HG03064 (cell line): Measurements from ENCODE around the gene SLC22A31.

Source experiments
- ATAC-seq: cut with Tn5 transposase; IDR thresholded peaks from one replicate; pipeline ENCODE4 v1.9.1; 2021; ENCODE audit warnings: low read depth; ENCODE audit not compliant: unreplicated experiment

The SLC22A31 gene

DNA sequence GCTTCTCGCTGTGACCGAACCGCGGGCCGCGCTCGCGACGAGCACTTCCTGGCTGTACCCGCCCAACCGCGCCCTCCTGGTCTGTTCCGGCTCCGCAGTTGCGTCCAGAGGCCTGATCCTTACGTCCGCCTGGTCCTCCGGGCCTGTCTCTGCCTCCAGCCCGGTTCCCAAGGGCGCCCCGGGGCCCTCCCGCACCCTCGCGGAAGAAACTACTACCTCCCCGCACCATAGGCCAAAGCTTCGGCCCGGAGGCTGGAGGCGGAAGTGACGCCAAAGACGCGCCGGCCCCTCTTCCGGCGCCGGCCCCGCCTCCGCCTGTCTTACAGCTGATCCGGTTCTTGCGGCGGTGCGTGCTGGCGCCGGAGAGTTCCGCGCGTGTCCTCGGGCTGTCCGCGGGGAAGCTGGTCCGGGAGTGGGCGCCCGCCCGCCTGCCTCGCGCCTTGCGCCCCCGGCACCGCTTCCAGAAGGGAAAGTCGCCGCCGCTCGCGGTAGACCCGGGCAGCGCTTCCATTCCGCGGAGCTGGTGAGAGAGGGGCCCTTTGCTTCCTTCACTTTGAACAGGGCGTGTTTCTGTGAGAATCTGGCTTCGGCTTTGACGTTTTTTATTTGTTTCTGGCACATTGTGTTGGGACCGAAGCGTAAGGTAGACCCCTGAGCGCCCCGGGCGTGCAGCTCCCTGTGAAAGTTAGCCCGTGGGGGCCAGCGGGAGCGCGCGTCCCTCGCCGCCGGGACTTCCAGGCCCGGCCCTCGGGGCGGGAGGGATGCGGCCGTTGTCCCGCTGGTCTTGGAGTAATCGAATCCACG is 17.3 kb upstream of the SLC22A31 start, which contains the start of gene ZNF778:
Gene ZNF778, plus strand, starts transcription at position 316 of the 804 bp plus-strand sequence. CDS start 3,425 bp downstream, outside the sequence.
- ATAC-seq: peak; percentile 84

DNA sequence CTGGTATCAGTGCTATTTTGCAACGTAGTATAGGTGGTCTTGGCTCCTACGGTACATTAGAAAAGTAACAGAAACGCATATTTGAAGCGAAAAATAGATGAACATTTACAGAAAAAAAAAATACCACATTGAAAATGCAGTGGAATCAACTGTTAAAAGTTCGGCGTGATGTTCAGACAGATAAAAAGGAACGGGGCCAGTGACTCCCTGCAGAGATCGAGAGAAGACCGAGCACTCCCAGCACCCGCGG is 16.7 kb upstream of the SLC22A31 start:
- ATAC-seq: no peak

- ATAC-seq: no peak
Observed at GRCh38 chr16:89216315-89217137, 16.2 kb upstream of the SLC22A31 start.

DNA sequence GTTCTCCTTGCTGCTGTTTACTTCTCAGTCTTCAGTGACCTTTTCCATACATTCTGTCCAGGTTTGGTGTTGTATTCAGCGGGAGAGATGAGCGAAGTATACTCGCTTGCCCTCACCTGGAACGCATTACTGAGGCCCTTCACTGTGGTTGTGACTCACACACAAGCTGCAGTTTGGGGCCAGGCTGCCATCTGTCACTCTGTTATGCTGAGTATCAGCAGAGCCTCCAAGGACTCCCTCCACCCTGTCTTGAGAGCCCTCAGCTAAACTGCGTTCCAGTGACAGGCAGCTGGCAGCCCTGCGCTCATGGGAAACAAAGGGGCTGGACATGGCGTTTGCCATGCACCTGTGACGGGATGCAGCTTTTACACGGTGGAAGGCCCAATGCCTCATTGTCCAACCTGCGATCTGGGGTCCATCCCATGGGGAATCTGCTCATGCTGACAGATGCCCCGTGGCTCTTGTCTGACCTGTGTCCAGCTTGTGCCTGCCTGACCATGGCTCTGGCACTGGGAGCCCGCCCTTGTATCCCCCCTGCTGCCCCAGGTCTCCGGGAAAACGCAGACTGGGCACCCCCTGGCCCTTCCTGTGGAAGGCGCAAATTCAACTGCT is 10.7 kb upstream of the SLC22A31 start:
- ATAC-seq: no peak

- no peak for ATAC-seq
Observed at GRCh38 chr16:89210165-89210903, 10.0 kb upstream of the SLC22A31 start.

- ATAC-seq: no peak
Observed at GRCh38 chr16:89209522-89210044, 9.2 kb upstream of the SLC22A31 start.

GRCh38 chr16:89207993-89208392 is 7.7 kb upstream of the SLC22A31 start:
- ATAC-seq: no peak

DNA sequence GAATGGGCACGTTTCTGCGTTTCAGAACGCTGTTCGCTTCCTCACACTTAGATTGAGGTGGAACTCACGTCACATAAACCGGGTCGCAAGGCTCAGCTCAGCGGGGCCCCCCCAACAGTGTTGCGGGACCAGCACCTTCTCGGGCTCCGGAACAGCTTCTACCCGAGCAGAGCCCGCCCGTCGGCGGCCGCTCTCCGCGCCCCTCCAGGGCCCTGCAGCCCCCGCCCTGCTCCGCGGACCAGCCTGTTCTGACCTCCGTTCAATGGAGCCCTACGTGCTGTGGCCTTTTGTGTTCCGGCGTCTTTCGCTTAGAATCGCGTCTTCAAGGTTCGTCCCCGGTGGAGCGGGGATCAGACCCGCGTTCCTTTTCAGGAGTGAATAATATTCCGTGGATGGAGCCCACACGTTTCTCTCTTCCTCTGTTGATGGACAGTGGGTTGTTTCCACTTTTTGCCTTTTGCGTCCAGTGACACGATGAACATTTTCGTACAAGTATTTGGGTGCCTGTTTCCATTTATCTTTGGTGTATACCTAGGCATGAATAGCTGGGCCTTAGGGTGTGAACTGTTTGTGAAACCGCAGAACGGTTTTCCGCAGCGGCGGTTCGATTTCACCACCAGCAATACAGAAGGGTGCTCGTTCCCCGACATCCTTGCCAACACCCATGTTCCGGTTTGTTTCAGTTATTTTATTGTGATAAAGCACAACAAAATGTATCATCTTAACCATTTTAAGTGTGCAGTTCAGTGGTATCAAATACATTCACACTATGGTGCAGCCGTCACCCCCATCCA is 2.3 kb upstream of the SLC22A31 start:
- ATAC-seq: no peak

DNA sequence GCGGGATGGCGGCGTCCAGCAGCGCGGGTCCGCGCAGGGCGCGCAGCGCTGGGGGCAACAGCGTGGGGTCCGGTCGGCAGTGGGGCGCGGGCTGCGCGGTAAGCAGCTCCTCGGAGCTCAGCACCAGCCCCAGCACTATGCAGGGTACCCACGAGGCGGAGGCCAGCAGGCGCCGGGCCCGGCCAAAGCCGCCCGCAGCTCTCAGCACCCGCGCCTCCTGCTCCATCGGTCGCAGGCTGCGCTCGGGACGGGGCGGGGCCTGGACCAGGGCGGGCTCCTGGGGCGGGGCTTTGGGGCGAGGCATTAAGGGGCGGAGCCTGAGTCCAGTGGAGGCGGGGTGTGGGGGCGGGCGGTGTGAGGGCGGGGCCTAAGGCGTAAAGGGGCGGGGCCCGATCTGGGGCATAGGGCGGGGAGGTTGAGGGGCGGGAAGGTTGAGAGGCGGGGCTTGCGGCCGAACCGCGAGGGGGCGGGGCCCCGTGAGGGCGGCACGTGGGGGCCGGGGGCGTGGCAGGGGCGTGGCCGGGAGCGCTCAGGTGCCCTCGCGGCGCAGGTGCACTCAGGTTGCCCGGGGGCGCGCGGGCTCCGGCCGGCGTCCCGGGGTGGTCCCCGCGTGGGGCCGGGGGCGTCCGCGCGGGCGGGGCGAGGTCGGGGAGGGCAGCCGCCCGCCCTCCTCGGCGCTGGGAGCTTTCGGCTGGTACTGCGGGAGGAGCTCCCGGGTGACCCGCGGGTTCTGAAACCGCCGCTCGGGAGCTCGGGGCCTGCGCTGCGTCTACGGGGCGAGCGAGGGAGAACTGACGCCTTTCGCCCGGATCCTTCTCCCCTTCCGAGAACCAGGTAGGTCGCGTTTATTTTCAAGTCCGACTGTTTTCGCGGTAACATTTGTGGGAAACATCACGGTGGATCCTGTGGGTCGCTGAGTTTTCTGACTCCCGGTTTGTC is 1.4 kb upstream of the SLC22A31 start:
- peak; percentile 58 for ATAC-seq

DNA sequence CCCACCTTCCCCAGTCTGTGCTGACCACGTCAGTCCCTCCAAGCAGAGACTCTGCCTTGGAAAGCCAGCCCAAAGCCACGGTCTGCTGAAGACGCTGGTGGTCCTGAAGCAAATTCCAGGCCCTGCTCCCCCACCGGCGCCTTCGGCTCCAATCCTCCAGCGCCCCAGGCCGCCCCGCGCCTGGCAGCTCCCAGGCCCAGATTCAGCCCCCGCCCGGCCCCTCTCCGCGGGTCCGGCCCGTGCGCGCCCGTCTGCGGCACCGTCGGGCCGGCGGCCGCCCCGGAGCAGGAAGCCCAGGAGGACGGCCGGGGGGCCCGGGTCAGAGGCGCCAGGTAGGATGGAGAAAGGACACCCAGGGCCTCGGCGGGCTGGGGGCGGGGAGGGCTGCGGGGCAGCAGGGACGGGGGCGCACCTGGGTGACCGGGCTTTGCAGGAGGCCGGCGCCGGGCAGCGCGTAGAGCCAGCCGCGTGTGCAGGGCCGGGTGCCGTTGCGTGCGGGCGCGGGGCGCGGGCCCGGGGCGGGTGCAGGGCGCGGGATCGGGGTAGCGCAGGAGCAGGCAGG is 594 bp upstream of the SLC22A31 start:
- ATAC-seq: no peak

DNA sequence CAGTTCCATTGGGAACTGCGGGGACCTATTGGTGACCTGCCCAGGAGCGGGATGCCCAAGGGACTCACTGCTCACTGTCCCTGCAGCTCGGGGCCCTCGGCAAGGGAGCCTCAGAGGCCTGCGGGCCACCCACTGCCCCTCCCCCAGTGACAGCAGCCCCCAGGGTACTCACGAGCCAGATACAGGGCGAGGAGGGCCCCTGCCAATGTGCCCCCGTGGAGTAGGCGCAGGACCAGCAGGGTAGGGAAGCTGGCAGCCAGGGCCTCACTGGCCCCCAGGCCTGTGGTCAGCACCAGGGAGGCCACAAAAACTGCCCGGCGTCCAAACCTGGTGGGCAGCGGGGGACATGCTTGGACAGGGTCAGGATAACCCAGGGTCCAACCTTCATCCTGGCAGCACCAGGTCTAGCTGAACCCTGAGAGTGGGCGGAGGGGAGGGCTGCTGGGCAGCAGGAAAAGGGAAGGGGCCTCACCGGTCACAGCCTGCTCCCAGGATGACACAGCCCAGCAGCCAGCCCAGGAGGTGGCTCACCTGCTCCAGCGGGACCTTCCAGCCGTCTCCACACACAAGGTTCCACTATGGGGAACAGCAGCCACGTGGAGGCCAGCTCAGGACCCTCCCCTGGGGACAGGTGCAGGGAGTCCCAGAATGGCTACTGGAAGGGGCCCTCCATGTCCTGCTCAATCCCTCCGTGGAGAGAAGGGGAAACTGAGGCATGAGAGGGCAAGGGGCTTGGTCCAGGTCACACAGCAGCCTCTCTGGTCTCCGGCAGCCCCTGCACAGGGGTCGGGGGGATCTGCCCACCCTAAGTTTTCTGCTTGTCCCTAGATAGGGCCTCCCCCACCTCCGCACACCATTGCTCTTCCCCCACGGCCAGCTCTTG is 855 bp downstream of the SLC22A31 start:
- no peak for ATAC-seq

DNA sequence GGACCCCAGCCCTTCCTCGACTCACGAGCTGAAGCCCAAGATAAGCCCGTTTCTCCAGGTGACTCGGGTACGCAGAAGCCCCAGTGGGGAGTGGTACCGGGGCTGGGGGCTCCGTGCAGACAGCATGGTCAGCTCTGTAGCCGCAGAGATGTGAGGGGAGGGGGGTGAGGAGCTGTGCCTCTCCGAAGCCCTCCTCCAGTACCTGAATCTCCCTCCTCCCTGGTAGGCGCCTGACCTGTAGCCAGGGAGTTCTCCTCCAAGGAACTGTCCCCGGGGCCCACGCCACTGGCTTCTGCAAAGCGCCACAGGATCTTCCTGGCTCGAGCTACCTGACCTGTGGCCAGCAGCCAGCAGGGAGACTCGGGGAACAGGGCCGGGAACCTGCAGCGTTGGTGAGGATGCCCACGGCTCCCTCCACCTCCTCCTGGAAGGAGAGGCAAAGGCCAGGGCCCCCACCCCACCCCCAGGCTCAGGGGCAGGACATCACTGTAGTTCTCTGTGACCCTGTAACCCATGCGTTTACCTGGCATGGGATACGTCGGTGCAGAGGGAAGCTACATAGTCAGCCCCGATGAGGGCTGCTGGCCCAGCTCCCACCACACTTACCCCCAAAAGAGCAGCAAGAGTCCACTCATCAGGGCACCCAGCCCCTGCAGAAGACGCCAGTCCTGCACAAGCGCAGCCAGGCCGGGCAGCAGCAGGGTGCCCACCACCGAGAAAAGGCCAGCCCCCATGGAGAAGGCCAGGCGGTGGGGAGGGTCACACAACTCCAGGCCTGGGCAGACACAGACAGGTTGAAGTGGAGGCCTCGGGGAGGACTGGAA is 1.7 kb downstream of the SLC22A31 start:
- ATAC-seq: no peak

- no peak for ATAC-seq
Observed at GRCh38 chr16:89197633-89198416, 2.5 kb downstream of the SLC22A31 start.

DNA sequence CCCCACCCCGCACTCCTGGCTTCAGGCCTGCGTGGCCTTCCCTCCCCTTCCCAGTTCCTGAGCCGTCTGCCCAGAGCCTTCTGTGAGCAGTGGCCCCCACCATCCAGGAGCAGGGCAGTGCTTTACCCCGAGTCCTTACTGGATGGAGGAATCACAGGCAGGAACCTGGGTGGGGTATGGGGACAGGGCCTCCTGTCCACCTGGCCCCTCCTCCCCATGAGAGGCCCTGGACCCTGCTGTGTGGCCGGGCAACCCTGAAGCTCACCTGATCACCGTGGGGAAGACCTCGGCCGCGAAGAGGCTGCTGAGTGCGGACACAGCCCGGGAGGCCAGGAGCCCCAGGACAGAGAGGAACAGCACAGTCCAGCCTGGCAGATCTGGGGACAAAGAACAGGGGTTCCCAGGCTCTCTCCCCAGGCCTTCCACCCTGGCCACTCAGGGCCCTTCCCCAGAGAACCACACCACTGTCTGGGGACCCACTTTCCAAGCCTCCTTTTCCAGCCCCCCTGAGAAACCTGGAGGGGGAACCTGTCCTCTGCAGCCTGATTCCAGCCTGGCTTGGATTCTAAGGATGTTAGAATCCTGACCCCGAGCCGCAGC is 3.2 kb downstream of the SLC22A31 start:
- no peak for ATAC-seq

DNA sequence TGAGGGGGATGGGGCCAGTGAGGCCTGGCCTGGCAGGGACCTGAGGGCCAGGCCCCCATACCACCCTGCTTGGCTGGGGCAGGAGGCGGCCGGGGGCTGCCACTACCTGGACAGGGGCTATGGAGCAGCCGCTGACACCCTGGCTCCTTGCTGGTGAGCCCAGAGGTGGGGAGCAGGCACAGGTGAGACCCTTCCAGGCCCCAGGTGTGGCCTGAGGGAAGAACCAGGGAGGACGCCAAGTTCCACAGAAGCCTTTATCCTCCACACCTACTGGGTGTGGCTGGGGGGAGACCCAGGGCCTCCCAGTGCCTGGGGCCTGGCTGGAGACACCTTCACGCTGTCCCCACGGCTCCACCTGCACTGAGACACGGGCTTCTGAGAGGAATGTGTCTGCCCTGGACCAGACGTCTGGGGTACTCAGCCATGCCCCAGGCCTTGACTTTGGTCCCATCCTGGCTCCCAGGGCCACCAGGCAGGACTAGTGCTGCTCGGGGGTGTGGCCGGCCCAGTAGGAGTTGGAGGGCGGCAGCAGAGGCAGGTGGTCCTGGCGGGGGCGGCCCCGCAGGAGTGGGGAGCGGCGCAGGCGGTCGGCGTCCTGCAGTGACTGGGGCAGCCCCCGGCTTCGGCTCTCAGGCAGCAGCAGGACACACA is 4.7 kb downstream of the SLC22A31 start:
- no peak for ATAC-seq
